BJ (cell line): ENCODE data around the gene ZNF76. TPM values are rescaled to one million over a fixed set of nuclear protein-coding genes. Genes with fewer than 3 reads are reported as not detected.
A peak's percentile ranks its signal among the peaks of the same experiment; 100 is the strongest.

Experiments used
- CTCF ChIA-PET: fragments of 350-600 bp; formaldehyde crosslinking; extraction: SDS; loops from one replicate; lab custom pipeline; 2021; ENCODE audit warnings: antibody characterized with exemption, inconsistent platforms; lab: Yijun Ruan, JAX
- POLR2A ChIA-PET: fragments of 300-600 bp; sonication (Branson Sonifier 250); formaldehyde crosslinking; extraction: SDS; loops from one replicate; lab custom pipeline; 2021; ENCODE audit warnings: antibody characterized with exemption; lab: Charles Lee
- DNase-seq: peaks from one replicate; pipeline ENCODE4 v3.0.0-alpha.2; 2011; ENCODE audit warnings: low read depth
- H3K27me3 ChIP-seq: 2 replicates; pipeline ENCODE4 v1.6.0; 2011; ENCODE audit warnings: low read length; ENCODE audit not compliant: control insufficient read depth, insufficient read depth
- H3K36me3 ChIP-seq: 2 replicates; pipeline ENCODE4 v1.5.1; 2011; ENCODE audit warnings: low read length; ENCODE audit not compliant: control insufficient read depth, insufficient read depth
- H3K4me3 ChIP-seq: 2 replicates; pipeline ENCODE4 v1.5.1; 2011; ENCODE audit warnings: low read depth, mild to moderate bottlenecking, control low read depth, low read length
- polyA plus RNA-seq: library from polyadenylated mRNA; depleted of rRNA; stranded (reverse); fragments of >200 nt; gene quantifications from 2 replicates; pipeline ENCODE4 v1.2.3, GENCODE V29; 2011
- TF ChIP-seq, protein P1 (sequence below): IDR thresholded peaks from 2 replicates; pipeline ENCODE4 v1.5.1; 2011; ENCODE audit warnings: low read depth, mild to moderate bottlenecking, control low read depth, inconsistent platforms, low read length, moderate library complexity; ENCODE audit not compliant: insufficient read depth

The ZNF76 gene
- polyA plus RNA-seq, 1 experiment = 23.3 TPM

DNA sequence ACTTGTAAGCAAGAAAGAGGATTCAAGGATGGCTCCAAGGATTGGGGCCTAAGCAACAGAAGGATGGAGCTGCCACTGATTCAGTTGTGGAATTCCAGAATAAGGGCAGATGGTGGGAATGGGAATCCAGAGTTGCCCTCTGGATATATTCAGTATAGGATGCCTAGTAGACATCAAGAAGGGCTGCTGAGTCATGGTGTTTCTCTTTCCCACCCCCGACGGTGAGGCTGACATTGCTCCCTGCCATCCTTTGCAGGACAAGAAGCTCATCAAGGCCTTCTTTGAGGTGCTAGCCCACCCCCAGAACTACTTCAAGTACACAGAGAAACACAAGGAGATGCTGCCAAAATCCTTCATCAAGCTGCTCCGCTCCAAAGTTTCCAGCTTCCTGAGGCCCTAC is 11.2 kb upstream of the ZNF76 start:
- POLR2A ChIA-PET = interaction anchor here (1.0 kb wide), 1 partner anchor 11 kb away, joined by 3 read pairs; the partner anchor contains the start of gene ZNF76
- DNase-seq = no peak
- CTCF ChIA-PET = interaction anchor here (1.8 to 5.3 kb wide), 4 partner anchors 10 to 101 kb away, joined by 7 to 19 read pairs (median 8); no protein-coding TSS in a partner anchor
- H3K27me3 ChIP-seq = no peaks in the 10 kb centered on the region
- peaks cover 6% of the 10 kb centered on the region for H3K36me3 ChIP-seq
- no peak overlapping the region for H3K4me3 ChIP-seq
- TF ChIP-seq, protein P1, sequence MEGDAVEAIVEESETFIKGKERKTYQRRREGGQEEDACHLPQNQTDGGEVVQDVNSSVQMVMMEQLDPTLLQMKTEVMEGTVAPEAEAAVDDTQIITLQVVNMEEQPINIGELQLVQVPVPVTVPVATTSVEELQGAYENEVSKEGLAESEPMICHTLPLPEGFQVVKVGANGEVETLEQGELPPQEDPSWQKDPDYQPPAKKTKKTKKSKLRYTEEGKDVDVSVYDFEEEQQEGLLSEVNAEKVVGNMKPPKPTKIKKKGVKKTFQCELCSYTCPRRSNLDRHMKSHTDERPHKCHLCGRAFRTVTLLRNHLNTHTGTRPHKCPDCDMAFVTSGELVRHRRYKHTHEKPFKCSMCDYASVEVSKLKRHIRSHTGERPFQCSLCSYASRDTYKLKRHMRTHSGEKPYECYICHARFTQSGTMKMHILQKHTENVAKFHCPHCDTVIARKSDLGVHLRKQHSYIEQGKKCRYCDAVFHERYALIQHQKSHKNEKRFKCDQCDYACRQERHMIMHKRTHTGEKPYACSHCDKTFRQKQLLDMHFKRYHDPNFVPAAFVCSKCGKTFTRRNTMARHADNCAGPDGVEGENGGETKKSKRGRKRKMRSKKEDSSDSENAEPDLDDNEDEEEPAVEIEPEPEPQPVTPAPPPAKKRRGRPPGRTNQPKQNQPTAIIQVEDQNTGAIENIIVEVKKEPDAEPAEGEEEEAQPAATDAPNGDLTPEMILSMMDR = no peak

GRCh38 chr6:35248965-35249364 is 10.6 kb upstream of the ZNF76 start:
- DNase-seq = no peak
- Histone ChIP-seq H3K36me3 (peaks cover 4% of the 10 kb centered on the region), H3K27me3 (no peaks in the 10 kb centered on the region), H3K4me3 (no peak overlapping the region)
- CTCF ChIA-PET = interaction anchor here (1.2 to 5.4 kb wide), 6 partner anchors 8 to 102 kb away, joined by 3 to 43 read pairs (median 8); no protein-coding TSS in a partner anchor
- TF ChIP-seq, protein P1 = no peak
- POLR2A ChIA-PET = interaction anchor here (1.0 kb wide), 1 partner anchor 10 kb away, joined by 3 read pairs; the partner anchor contains the start of gene ZNF76

DNA sequence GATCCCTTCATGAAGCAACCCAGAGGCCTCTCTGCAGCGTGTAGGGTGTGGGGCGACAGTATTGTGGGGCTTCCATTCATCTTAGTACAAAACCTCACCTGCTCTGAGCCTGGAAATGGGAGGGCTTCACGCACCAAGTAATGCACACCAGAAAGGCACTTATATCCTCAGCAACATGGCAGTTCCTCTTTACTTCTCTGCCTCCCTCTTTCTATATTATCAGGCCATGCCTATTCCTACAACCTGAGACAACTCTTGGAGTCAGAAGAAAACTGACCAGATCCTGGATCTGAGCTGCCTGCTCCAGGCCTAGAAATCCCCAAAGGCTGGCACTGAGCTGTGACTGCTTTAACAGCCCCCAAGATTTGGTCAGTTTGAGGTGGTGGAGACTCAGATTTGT is 7.6 kb upstream of the ZNF76 start:
- ChIA-PET CTCF (interaction anchor here (0.6 to 5.4 kb wide), 2 partner anchors 11 to 898 kb away, joined by 3 to 43 read pairs; no protein-coding TSS in a partner anchor), POLR2A (no interaction called here)
- Histone ChIP-seq H3K4me3 (no peak overlapping the region), H3K36me3 (no peaks in the 10 kb centered on the region), H3K27me3 (no peaks in the 10 kb centered on the region)
- no peak for DNase-seq
- TF ChIP-seq, protein P1 = no peak

DNA sequence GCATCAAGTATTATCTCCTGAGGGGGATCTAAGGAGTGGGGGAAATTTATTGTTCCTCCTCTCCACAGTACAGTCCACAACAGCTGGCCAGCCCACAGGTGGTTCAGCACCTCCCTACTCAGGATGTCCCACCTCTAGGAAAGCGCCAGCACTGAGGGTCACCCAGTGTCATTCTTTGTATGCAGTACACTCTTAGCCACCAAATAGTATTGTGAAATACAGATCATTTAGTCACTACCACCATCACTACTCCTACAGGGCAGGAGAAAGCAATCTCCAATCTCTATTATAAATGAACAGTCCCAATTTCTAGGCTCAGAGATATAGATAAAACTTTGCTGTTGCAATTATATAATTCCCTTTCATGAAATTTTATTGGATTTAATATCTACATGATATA is 6.3 kb upstream of the ZNF76 start:
- TF ChIP-seq, protein P1 = no peak
- H3K4me3 ChIP-seq = no peak overlapping the region
- ChIA-PET CTCF (interaction anchor here (5.4 kb wide), 1 partner anchor 12 kb away, joined by 43 read pairs; no protein-coding TSS in a partner anchor), POLR2A (no interaction called here)
- H3K36me3 ChIP-seq = no peaks in the 10 kb centered on the region
- DNase-seq = no peak
- H3K27me3 ChIP-seq = no peaks in the 10 kb centered on the region

DNA sequence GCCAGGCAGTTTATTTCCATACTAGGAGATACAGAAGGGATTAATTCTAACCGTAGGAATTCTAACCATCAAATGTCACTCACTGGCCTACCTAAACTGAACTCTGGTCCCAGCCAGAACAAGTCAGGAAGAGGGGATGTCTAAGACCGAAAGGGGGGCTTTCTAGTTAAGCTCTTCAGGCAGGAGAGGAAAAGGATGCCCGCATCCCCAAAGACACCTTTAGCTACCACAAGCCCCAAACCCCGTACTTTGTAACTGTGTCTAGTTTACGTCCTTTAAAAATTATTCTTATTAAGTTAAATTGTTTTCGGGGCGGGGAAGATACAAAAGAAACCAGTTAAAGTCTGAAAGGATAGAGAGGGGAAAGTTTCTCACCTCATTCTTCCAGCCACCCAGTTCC is 1.2 kb upstream of the ZNF76 start:
- H3K36me3 ChIP-seq = no peaks in the 10 kb centered on the region
- H3K4me3 ChIP-seq = peak overlapping the region; percentile 93
- TF ChIP-seq, protein P1 = no peak
- no peaks in the 10 kb centered on the region for H3K27me3 ChIP-seq
- DNase-seq = no peak
- POLR2A ChIA-PET = interaction anchor here (0.7 kb wide), 1 partner anchor 1424 kb away, joined by 3 read pairs; no protein-coding TSS in a partner anchor
- CTCF ChIA-PET = interaction anchor here (0.8 to 5.8 kb wide), 7 partner anchors 10 to 157 kb away, joined by 3 to 43 read pairs (median 4); no protein-coding TSS in a partner anchor
